ACC112 (cell line): ENCODE measurements around the gene EIF1AD.

Experiments used
- H2AFZ ChIP-seq: fragments of 200-600 bp; sonication (generic); one replicate; pipeline ENCODE4 v1.6.0; 2017; ENCODE audit warnings: antibody characterized with exemption, low read length; ENCODE audit not compliant: unreplicated experiment
- H3K27ac ChIP-seq: fragments of 200-600 bp; sonication (generic); 2 replicates; pipeline ENCODE4 v1.5.1; 2014; ENCODE audit warnings: low read depth, mild to moderate bottlenecking, antibody characterized with exemption, low read length, moderate library complexity
- H3K27me3 ChIP-seq: fragments of 200-600 bp; sonication (generic); 2 replicates; pipeline ENCODE4 v1.6.1; 2014; ENCODE audit warnings: mild to moderate bottlenecking, antibody characterized with exemption, low read length, moderate library complexity, mixed read lengths; ENCODE audit not compliant: insufficient read depth
- H3K36me3 ChIP-seq: fragments of 200-600 bp; sonication (generic); 2 replicates; pipeline ENCODE4 v1.6.1; 2016; ENCODE audit warnings: mild to moderate bottlenecking, antibody characterized with exemption, low read length, moderate library complexity, mixed read lengths; ENCODE audit not compliant: insufficient read depth
- H3K4me1 ChIP-seq: fragments of 200-600 bp; sonication (generic); one replicate; pipeline ENCODE4 v1.6.1; 2016; ENCODE audit warnings: low read length, mixed read lengths; ENCODE audit not compliant: insufficient read depth, unreplicated experiment, control insufficient read depth
- H3K4me3 ChIP-seq: fragments of 200-600 bp; sonication (generic); 2 replicates; pipeline ENCODE4 v1.5.1; 2014; ENCODE audit warnings: mild to moderate bottlenecking, low read depth, low read length
- H3K79me2 ChIP-seq: fragments of 200-600 bp; sonication (generic); one replicate; pipeline ENCODE4 v1.6.0; 2016; ENCODE audit warnings: low read length; ENCODE audit not compliant: control insufficient read depth, unreplicated experiment, insufficient read depth

EIF1AD gene

DNA sequence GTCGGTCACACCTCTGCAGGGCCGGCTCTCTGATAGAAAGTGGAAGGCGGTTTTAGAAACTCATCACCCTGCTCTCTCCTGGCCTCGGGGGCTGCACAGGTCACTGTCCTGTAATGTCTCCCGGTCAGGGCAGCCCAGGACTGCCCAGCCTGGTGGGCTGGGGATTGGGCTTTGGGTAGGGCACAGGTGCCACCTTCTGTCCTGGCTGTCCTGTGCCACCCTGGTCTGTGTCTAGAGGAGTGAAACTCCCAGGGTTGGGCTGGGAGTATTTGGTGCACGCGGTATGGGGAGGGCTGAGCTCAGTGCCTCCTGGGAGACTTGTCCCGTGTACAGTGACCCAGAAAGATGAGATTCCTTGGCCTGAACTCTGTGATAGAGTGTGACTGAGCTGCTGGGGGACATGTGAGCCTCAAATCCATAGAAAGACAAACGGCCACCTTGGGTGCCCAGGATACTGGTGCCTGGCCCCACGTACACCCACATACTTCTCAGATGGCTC, 22.6 kb downstream of the EIF1AD start:
- Histone ChIP-seq H3K36me3 (peaks cover 5% of the 10 kb centered on the region; the same call in 1 of the 2 replicates), H3K4me3 (no peak overlapping the region), H3K27ac (no peak overlapping the region), H3K27me3 (no peaks in the 10 kb centered on the region), H3K79me2 (no peaks in the 10 kb centered on the region), H2AFZ (no peak overlapping the region), H3K4me1 (no peaks in the 10 kb centered on the region)

GRCh38 chr11:65978391-65979238, 23.3 kb downstream of the EIF1AD start:
- Histone ChIP-seq H3K36me3 (peaks cover 5% of the 10 kb centered on the region; the same call in 1 of the 2 replicates), H2AFZ (no peak overlapping the region), H3K27ac (no peak overlapping the region), H3K4me3 (no peak overlapping the region), H3K27me3 (no peaks in the 10 kb centered on the region), H3K4me1 (peaks cover 1% of the 10 kb centered on the region), H3K79me2 (no peaks in the 10 kb centered on the region)

GRCh38 chr11:65977621-65978390, 24.2 kb downstream of the EIF1AD start:
- Histone ChIP-seq H2AFZ (no peak overlapping the region), H3K79me2 (no peaks in the 10 kb centered on the region), H3K4me1 (peaks cover 7% of the 10 kb centered on the region), H3K27ac (no peak overlapping the region), H3K4me3 (no peak overlapping the region), H3K36me3 (peaks cover 5% of the 10 kb centered on the region; the same call in 1 of the 2 replicates), H3K27me3 (no peaks in the 10 kb centered on the region)

DNA sequence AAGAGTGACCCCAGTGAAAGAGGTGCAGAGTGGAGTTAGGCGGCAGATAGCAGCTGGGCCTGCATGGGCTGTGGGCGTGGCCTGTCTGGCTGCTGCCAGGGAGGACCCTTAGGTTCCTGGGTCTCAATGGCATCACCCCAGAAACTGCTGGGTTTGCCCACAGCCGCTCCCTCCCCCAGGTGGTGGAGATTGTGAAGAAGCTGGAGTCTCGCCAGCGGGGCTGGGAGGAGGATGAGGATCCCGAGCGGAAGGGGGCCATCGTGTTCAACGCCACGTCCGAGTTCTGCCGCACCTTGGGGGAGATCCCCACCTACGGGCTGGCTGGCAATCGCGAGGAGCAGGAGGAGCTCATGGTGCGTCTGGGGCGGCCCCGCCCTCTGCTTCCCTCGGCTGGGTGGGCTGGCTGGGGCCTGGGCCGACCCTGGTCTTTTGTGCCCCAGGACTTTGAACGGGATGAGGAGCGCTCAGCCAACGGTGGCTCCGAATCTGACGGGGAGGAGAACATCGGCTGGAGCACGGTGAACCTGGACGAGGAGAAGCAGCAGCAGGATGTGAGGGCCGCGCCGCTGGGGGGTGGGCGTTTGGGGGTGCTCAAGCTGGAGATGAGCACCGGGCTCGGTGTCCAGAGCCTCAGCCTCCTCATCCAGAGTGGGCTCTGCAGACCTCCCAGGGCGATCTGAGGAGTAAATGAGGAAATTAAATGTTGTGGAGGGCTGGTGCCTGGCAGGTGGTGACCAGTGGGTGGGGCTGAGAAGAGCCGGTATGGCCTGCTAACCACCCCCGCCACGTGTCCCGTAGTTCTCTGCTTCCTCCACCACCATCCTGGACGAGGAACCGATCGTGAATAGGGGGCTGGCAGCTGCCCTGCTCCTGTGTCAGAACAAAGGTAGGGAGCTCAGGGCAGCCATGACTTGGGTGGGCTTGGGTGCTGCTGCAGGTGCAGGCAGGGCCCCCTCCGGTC, 25.5 kb downstream of the EIF1AD start:
- peaks cover 5% of the 10 kb centered on the region; the same call in 1 of the 2 replicates for H3K36me3 ChIP-seq
- no peaks in the 10 kb centered on the region for H3K27me3 ChIP-seq
- H3K27ac ChIP-seq: no peak overlapping the region
- no peak overlapping the region for H2AFZ ChIP-seq
- H3K4me3 ChIP-seq: no peak overlapping the region
- peaks cover 7% of the 10 kb centered on the region for H3K4me1 ChIP-seq
- no peaks in the 10 kb centered on the region for H3K79me2 ChIP-seq

DNA sequence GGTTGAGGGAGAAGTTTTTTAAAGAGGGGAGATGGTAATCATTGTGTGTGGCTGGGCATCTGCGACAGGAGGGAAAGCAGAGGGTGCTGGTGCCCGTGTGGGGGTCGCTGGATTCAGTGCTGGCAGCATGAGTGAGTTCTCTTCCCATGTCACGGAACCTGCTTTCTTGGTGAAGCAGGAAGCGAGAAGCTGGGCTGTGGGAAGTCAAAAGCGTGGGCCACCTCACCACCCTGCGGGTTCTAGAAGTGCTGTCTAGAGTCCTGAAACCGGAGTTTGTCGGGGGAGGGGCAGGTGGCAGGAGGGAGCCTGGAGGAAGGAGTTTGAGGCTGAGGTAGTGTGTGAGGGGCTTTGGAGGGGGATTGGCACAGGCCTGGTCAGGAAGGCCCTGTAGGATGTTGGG, 26.2 kb downstream of the EIF1AD start:
- Histone ChIP-seq H2AFZ (no peak overlapping the region), H3K4me3 (no peak overlapping the region), H3K27ac (no peak overlapping the region), H3K79me2 (no peaks in the 10 kb centered on the region), H3K27me3 (no peaks in the 10 kb centered on the region), H3K4me1 (peaks cover 7% of the 10 kb centered on the region), H3K36me3 (peaks cover 5% of the 10 kb centered on the region; the same call in 1 of the 2 replicates)

DNA sequence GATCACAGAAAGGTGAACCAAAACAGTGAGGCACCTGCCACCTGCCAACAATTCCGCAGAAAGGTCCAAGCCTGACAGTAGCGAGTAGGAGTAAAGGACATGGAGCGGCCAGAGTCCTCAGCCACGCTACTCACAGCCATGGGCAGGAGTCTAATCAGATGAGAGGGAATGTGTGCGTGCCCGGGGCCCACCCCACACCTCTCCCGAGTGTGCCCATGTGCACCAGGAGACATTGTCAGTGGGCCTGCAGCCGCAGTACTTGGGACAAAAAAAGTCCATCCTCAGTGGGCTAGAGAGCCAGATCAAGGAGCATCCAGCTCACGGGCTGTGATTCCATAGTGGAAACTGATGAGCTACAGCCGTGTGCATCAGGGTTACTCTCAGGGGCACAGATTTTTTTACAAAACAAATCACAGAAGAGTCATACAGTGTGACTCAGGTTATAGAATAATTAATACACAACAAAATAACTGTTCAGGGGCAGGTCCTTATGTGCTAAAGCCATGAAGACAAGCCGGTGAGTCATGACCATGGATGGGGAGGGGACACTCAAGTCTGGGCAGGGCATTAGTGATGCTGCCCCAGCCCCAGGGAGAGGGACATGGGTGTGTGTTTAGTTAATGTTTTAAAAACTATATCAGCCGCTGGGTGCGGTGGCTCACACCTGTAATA, 28.4 kb downstream of the EIF1AD start:
- Histone ChIP-seq H2AFZ (no peak overlapping the region), H3K4me3 (no peak overlapping the region), H3K36me3 (peaks cover 9% of the 10 kb centered on the region; the same call in 1 of the 2 replicates), H3K27me3 (no peaks in the 10 kb centered on the region), H3K4me1 (peaks cover 7% of the 10 kb centered on the region), H3K27ac (no peak overlapping the region), H3K79me2 (no peaks in the 10 kb centered on the region)

DNA sequence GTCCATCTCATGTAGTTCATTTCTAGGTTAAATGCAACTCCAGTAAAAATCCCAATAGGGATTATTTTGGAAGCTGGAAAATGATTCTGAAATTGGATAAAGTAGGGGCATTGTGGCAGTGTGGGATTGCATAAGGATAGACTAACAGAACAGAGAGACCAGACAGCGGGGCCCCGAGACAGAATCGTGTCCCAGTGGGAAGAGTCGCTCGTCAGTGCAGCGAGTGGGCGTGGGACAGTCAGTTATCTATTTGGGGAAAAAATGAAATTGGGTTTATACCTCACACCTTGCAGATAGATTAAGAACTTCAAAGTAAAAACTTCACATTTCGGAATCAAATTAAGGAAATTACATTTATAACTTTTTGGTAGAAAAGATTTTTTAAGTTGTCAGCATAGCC, 29.8 kb downstream of the EIF1AD start:
- H3K27me3 ChIP-seq: no peaks in the 10 kb centered on the region
- no peak overlapping the region for H2AFZ ChIP-seq
- peaks cover 7% of the 10 kb centered on the region for H3K4me1 ChIP-seq
- no peak overlapping the region for H3K27ac ChIP-seq
- no peak overlapping the region for H3K4me3 ChIP-seq
- 0 out of 2 replicates have a peak, but pooled peaks cover 4% of the 10 kb centered on the region for H3K36me3 ChIP-seq
- no peaks in the 10 kb centered on the region for H3K79me2 ChIP-seq

- H3K79me2 ChIP-seq: peaks cover 10% of the 10 kb centered on the region
- no peak overlapping the region for H3K27ac ChIP-seq
- no peak overlapping the region for H3K4me3 ChIP-seq
- H3K4me1 ChIP-seq: peaks cover 12% of the 10 kb centered on the region
- no peaks in the 10 kb centered on the region for H3K27me3 ChIP-seq
- peaks cover 24% of the 10 kb centered on the region; the same call in 1 of the 2 replicates for H3K36me3 ChIP-seq
- no peak overlapping the region for H2AFZ ChIP-seq
Measured at GRCh38 chr11:65968600-65969482, 33.1 kb downstream of the EIF1AD start.

GRCh38 chr11:65967329-65967934, 34.5 kb downstream of the EIF1AD start:
- Histone ChIP-seq H3K36me3 (peaks cover 24% of the 10 kb centered on the region; the same call in 1 of the 2 replicates), H3K4me3 (no peak overlapping the region), H2AFZ (no peak overlapping the region), H3K79me2 (peaks cover 24% of the 10 kb centered on the region), H3K4me1 (peaks cover 15% of the 10 kb centered on the region), H3K27ac (no peak overlapping the region), H3K27me3 (no peaks in the 10 kb centered on the region)
